GM12875 (cell line): ENCODE results near the gene CORO6.

ENCODE experiments used
- H3K4me3 ChIP-seq: one replicate; pipeline ENCODE4 v1.5.1; 2011; ENCODE audit warnings: low read depth, low read length, control low read depth
- CTCF ChIP-seq: IDR thresholded peaks from 2 replicates; pipeline ENCODE4 v1.5.1; 2011; ENCODE audit warnings: low read depth, mild to moderate bottlenecking, control low read depth, inconsistent platforms, low read length, moderate library complexity, borderline replicate concordance; ENCODE audit not compliant: insufficient read depth

CORO6 gene

GRCh38 chr17:29566473-29567303, 56.0 kb downstream of the CORO6 start, which contains the start of gene ABHD15:
Gene ABHD15, minus strand, starts transcription at chr17:29567037. Its CDS starts 71 bp downstream, at chr17:29566966.
- peak within 1 kb of the TSS; percentile 80 for H3K4me3 ChIP-seq

GRCh38 chr17:29565643-29566472, 56.9 kb downstream of the CORO6 start:
- peak overlapping the region; percentile 80 for H3K4me3 ChIP-seq
- no peak; the same call in 1 of the 2 replicates for TF ChIP-seq CTCF

More at GRCh38 chr17:29566473-29567303, 56.0 kb downstream of the CORO6 start, which contains the start of gene ABHD15:
- TF ChIP-seq CTCF: 0 out of 2 replicates have a peak, but pooled peaks have one; percentile 13
